OCI-LY3 (cell line): ENCODE data around the gene IL7R.

Experiments used
- H2AFZ ChIP-seq: fragments of 200-600, 300-600 bp; shearing (Covaris generic); 2 replicates; pipeline ENCODE4 v1.6.0; 2014; ENCODE audit warnings: antibody characterized with exemption, low read depth, low read length
- H3K27ac ChIP-seq: fragments of 200-600, 300-600 bp; sonication (generic); 2 replicates; pipeline ENCODE4 v1.5.1; 2014; ENCODE audit warnings: mild to moderate bottlenecking, low read length, moderate library complexity, mixed read lengths
- H3K27me3 ChIP-seq: fragments of 200-600, 300-600 bp; sonication (generic); 2 replicates; pipeline ENCODE4 v1.6.1; 2014; ENCODE audit warnings: low read depth, low read length, mixed read lengths
- H3K36me3 ChIP-seq: fragments of 200-600, 300-600 bp; sonication (generic); replicated peaks from 2 replicates; pipeline ENCODE3; 2014; ENCODE audit warnings: low read depth, low read length, mixed read lengths
- H3K4me1 ChIP-seq: fragments of 300-600, 200-600 bp; sonication (generic); 2 replicates; pipeline ENCODE4 v1.6.1; 2014; ENCODE audit warnings: low read length, mixed read lengths
- H3K4me2 ChIP-seq: fragments of 200-600, 300-600 bp; sonication (generic); 2 replicates; pipeline ENCODE4 v1.6.1; 2014; ENCODE audit warnings: low read length, mixed read lengths
- H3K4me3 ChIP-seq: fragments of 300-600, 200-600 bp; sonication (generic); 2 replicates; pipeline ENCODE4 v1.5.1; 2014; ENCODE audit warnings: antibody characterized with exemption, mild to moderate bottlenecking, low read length, moderate library complexity
- H3K79me2 ChIP-seq: fragments of 300-600, 200-600 bp; shearing (Covaris generic); 2 replicates; pipeline ENCODE4 v1.6.1; 2014; ENCODE audit warnings: mild to moderate bottlenecking, low read length, mixed read lengths
- H3K9ac ChIP-seq: fragments of 300-600, 200-600 bp; shearing (Covaris generic); 2 replicates; pipeline ENCODE4 v1.6.0; 2014; ENCODE audit warnings: mild to moderate bottlenecking, low read length, moderate library complexity
- H3K9me3 ChIP-seq: fragments of 200-600, 300-600 bp; shearing (Covaris generic); 2 replicates; pipeline ENCODE4 v1.6.1; 2014; ENCODE audit warnings: low read length, mixed read lengths; ENCODE audit not compliant: insufficient read depth
- H4K20me1 ChIP-seq: fragments of 200-600, 300-600 bp; sonication (generic); 2 replicates; pipeline ENCODE4 v1.6.1; 2016; ENCODE audit warnings: low read length, mixed read lengths; ENCODE audit not compliant: insufficient read depth
- EZH2phosphoT487 ChIP-seq: fragments of 200-600 bp; shearing (Covaris generic); IDR thresholded peaks from 2 replicates; pipeline ENCODE4 v1.6.1; 2018; ENCODE audit warnings: antibody characterized with exemption, mixed run types, low read depth
- TF ChIP-seq, protein P1 (sequence below): fragments of 200-600, 300-600 bp; sonication (generic); IDR thresholded peaks from 2 replicates; pipeline ENCODE4 v1.5.1; 2014; ENCODE audit warnings: antibody characterized with exemption, low read length, low read depth

Gene IL7R

DNA sequence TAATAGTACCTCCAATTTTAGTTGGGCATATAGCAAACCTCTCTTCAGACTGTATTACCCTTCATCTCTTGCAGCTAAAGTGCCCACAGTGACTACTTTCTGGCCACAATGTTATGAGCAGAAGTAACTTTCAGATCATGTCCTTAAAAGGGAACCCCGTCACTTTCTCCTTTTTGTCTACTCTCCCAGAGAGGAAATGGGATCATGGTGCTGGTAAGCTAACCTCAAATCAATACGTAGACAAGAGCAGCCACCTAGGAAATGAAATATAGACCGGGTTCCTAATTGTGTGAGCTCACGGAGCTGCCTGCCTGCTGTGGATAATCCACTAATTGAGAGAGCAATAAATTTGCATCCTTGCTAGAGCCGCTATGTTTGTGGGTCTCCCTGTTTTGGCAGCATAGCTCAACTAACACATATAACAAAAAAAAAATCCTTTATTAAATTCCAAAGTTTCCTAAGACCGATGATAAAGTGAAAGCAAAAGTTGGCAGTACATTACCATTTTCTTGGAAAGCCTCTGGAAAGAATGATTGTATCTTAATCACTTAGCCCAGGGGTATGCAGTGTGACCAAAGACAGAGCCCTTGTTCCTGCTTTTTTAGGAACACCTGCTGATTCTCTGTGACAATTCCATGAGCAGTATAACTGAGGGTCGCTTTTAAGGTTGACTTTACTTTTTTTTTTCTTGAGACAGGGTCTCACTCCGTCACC, 5.6 kb upstream of the IL7R start:
- Histone ChIP-seq H3K4me3 (no peak overlapping the region), H3K4me2 (no peak overlapping the region), H3K9ac (no peak overlapping the region), H4K20me1 (no peaks in the 10 kb centered on the region), H3K79me2 (no peaks in the 10 kb centered on the region), H3K4me1 (peaks cover 24% of the 10 kb centered on the region), H3K9me3 (no peaks in the 10 kb centered on the region), H2AFZ (no peak overlapping the region), H3K36me3 (no peaks in the 10 kb centered on the region), H3K27me3 (no peaks in the 10 kb centered on the region), H3K27ac (no peak overlapping the region)
- TF ChIP-seq, protein P1, sequence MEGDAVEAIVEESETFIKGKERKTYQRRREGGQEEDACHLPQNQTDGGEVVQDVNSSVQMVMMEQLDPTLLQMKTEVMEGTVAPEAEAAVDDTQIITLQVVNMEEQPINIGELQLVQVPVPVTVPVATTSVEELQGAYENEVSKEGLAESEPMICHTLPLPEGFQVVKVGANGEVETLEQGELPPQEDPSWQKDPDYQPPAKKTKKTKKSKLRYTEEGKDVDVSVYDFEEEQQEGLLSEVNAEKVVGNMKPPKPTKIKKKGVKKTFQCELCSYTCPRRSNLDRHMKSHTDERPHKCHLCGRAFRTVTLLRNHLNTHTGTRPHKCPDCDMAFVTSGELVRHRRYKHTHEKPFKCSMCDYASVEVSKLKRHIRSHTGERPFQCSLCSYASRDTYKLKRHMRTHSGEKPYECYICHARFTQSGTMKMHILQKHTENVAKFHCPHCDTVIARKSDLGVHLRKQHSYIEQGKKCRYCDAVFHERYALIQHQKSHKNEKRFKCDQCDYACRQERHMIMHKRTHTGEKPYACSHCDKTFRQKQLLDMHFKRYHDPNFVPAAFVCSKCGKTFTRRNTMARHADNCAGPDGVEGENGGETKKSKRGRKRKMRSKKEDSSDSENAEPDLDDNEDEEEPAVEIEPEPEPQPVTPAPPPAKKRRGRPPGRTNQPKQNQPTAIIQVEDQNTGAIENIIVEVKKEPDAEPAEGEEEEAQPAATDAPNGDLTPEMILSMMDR = no peak
- no peak for TF ChIP-seq EZH2phosphoT487

DNA sequence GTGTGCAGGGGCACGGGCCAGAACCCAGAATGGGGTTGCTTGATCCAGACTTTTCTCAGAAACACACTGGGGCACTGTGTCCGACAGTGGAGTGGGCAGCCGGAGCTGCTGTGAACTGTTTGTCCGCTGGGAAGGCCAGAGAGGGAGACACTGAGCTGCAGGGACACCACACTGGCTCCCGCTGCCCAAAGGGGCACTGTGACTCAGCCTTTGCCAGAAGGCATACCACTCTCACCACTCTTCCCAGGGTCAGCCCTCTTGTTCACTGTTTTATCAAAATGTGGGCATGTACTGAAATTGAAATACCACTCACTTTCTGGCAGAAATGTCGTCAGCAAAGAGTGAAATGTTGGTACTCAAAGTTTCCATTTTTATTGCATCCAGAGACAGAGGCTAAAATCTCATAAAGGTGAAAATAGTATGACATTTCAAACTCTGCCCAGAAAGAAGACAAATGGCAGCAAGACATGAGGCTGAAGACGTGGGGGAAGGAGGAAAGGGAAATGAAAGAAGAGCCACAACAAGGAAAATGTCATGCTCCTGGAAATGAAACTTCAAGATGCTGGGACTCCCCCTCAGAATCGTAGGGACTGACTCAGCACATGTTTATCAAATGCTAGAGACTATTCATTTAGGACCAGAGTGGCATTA, 4.5 kb upstream of the IL7R start:
- TF ChIP-seq, protein P1 = no peak
- no peak for TF ChIP-seq EZH2phosphoT487
- H3K79me2 ChIP-seq = no peaks in the 10 kb centered on the region
- no peak overlapping the region for H3K9ac ChIP-seq
- H3K4me2 ChIP-seq = peak overlapping the region; percentile 3; the same call in 1 of the 2 replicates
- no peaks in the 10 kb centered on the region for H4K20me1 ChIP-seq
- H3K27me3 ChIP-seq = no peaks in the 10 kb centered on the region
- no peaks in the 10 kb centered on the region for H3K36me3 ChIP-seq
- no peaks in the 10 kb centered on the region for H3K9me3 ChIP-seq
- H3K27ac ChIP-seq = no peak overlapping the region; the same call in 1 of the 2 replicates
- peaks cover 32% of the 10 kb centered on the region for H3K4me1 ChIP-seq
- H3K4me3 ChIP-seq = no peak overlapping the region
- no peak overlapping the region for H2AFZ ChIP-seq

DNA sequence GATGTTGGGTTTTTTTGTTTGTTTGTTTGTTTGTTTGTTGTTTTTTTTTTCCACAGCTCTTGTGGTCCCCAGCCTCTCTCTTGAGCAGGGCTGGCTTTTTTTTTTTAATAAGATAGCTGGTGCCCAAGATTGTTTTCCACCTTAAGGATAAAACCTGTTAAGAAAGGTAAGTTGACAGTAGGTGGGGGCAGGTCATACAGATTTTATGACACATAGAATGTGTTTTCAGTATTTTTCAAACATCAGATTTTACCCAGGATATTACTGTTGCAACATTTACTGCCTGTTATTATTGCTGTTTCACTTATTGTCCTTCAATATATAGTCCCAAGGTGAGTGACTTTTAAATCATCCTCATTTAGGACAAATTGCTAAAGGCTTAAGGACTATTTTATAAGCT, 3.9 kb upstream of the IL7R start:
- H3K36me3 ChIP-seq = no peaks in the 10 kb centered on the region
- no peaks in the 10 kb centered on the region for H3K9me3 ChIP-seq
- no peak overlapping the region for H3K9ac ChIP-seq
- peaks cover 32% of the 10 kb centered on the region for H3K4me1 ChIP-seq
- no peak for TF ChIP-seq EZH2phosphoT487
- TF ChIP-seq, protein P1 = no peak
- H3K27ac ChIP-seq = no peak overlapping the region
- H3K4me3 ChIP-seq = no peak overlapping the region
- H3K27me3 ChIP-seq = no peaks in the 10 kb centered on the region
- H4K20me1 ChIP-seq = no peaks in the 10 kb centered on the region
- no peak overlapping the region for H2AFZ ChIP-seq
- no peak overlapping the region for H3K4me2 ChIP-seq
- H3K79me2 ChIP-seq = no peaks in the 10 kb centered on the region

DNA sequence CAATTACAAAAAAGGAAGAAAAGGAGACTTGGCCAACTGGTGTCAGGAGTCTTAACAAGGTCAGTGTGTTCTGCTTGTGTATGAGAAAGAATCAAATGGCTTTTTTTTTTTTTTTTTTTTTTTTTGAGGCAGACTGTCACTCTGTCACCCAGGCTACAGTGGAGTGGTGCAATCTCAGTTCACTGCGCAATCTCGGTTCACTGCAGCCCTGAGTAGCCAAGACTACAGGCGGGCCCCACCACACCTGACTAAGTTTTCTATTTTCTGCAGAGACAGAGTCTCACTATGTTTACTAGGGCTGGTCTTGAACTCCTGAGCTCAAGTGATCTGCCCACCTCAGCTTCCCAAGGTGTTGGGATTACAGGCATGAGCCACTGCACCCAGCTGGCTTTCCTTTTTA, 3.1 kb upstream of the IL7R start:
- Histone ChIP-seq H3K9me3 (no peaks in the 10 kb centered on the region), H2AFZ (no peak overlapping the region), H3K27ac (no peak overlapping the region), H3K9ac (no peak overlapping the region), H3K27me3 (no peaks in the 10 kb centered on the region), H3K4me1 (peaks cover 32% of the 10 kb centered on the region), H3K4me2 (no peak overlapping the region), H3K79me2 (no peaks in the 10 kb centered on the region), H3K4me3 (no peak overlapping the region), H4K20me1 (no peaks in the 10 kb centered on the region), H3K36me3 (no peaks in the 10 kb centered on the region)
- TF ChIP-seq EZH2phosphoT487 = no peak
- TF ChIP-seq, protein P1 = no peak
